Endothelial cell of umbilical vein (primary cell): ENCODE results near the gene TMCC3. TPM values are rescaled to one million over a fixed set of nuclear protein-coding genes. Genes with fewer than 3 reads are reported as not detected.

Experiments
- BruUV-seq: library from RNA; stranded (reverse); fragments of 400-500 nt; replicated peaks from 2 replicates; lab custom pipeline; 2021; lab: Mats Ljungman, UMichigan
- CTCF ChIA-PET: fragments of 300-600, 350-600 bp; sonication (Branson Sonifier 250); formaldehyde crosslinking; loops from one replicate; lab custom pipeline; 2021; ENCODE audit warnings: antibody characterized with exemption, inconsistent platforms; lab: Charles Lee
- POLR2A ChIA-PET: fragments of 300-600, 350-600 bp; sonication (Branson Sonifier 250); formaldehyde crosslinking; loops from one replicate; lab custom pipeline; 2021; ENCODE audit warnings: antibody characterized with exemption, inconsistent platforms; lab: Charles Lee
- DNase-seq: peaks from one replicate; pipeline ENCODE4 v3.0.0-alpha.2; 2011; ENCODE audit warnings: low read depth, low spot score
- FAIRE-seq: peaks from 2 replicates; lab custom pipeline; 2011; peaks lifted over from hg19 to GRCh38; lab: Jason Lieb, UNC
- H2AFZ ChIP-seq: 2 replicates; pipeline ENCODE4 v1.6.0; 2012; ENCODE audit warnings: low read depth, low read length, control low read depth, inconsistent platforms
- H3K27ac ChIP-seq: 2 replicates; pipeline ENCODE4 v1.5.1; 2011; ENCODE audit warnings: low read depth, mild to moderate bottlenecking, control low read depth, low read length, moderate library complexity; ENCODE audit not compliant: insufficient read depth
- H3K27me3 ChIP-seq, 2 experiments: 2 replicates each; pipeline versions ENCODE4 v1.6.0 to v1.6.1; 2011; ENCODE audit warnings: low read length in 2 of 2, mixed read lengths in 1 of 2; ENCODE audit not compliant: control insufficient read depth in 2 of 2, insufficient read depth in 2 of 2
- H3K36me3 ChIP-seq, 2 experiments: 2 replicates in 1 of 2; 3 replicates in 1 of 2; pipeline ENCODE4 v1.5.1; 2011; ENCODE audit warnings: low read length in 2 of 2, mild to moderate bottlenecking in 1 of 2, moderate library complexity in 1 of 2; ENCODE audit not compliant: control insufficient read depth in 2 of 2, insufficient read depth in 2 of 2; ENCODE audit errors: extremely low read depth in 1 of 2
- H3K4me1 ChIP-seq: 3 replicates; pipeline ENCODE4 v1.5.1; 2011; ENCODE audit warnings: mild to moderate bottlenecking, low read length; ENCODE audit not compliant: control insufficient read depth, insufficient read depth; ENCODE audit errors: extremely low read depth
- H3K4me2 ChIP-seq: 2 replicates; pipeline ENCODE4 v1.6.1; 2011; ENCODE audit warnings: low read length, control low read depth, mixed read lengths; ENCODE audit not compliant: insufficient read depth
- H3K4me3 ChIP-seq, 3 experiments: fragments of 200-600 bp in 1 of 3; sonication (generic), shearing (Covaris generic) in 1 of 3; replicated peaks in 1 of 3; 2 replicates each; pipeline ENCODE4 v1.5.1; 2011 to 2016; ENCODE audit warnings: control low read depth in 3 of 3, low read length in 3 of 3, mild to moderate bottlenecking in 2 of 3, inconsistent platforms in 1 of 3, low read depth in 1 of 3, moderate library complexity in 1 of 3; ENCODE audit not compliant: insufficient read depth in 1 of 3
- H3K79me2 ChIP-seq: 2 replicates; pipeline ENCODE4 v1.6.0; 2012; ENCODE audit warnings: low read length, inconsistent platforms; ENCODE audit not compliant: control insufficient read depth, insufficient read depth
- H3K9ac ChIP-seq: replicated peaks from 2 replicates; pipeline ENCODE3; 2011; ENCODE audit warnings: low read length, control low read depth; ENCODE audit not compliant: insufficient read depth; ENCODE audit errors: extremely low read depth
- H3K9me1 ChIP-seq: replicated peaks from 3 replicates; pipeline ENCODE4 v1.6.0; 2011; ENCODE audit warnings: mild to moderate bottlenecking, low read length; ENCODE audit not compliant: control insufficient read depth, insufficient read depth; ENCODE audit errors: extremely low read depth
- H3K9me3 ChIP-seq: replicated peaks from 2 replicates; pipeline ENCODE4 v1.5.1; 2012; ENCODE audit warnings: low read length, inconsistent platforms; ENCODE audit not compliant: control insufficient read depth, insufficient read depth
- H4K20me1 ChIP-seq: replicated peaks from 2 replicates; pipeline ENCODE3; 2011; ENCODE audit warnings: mild to moderate bottlenecking, low read length; ENCODE audit not compliant: control insufficient read depth, insufficient read depth; ENCODE audit errors: extremely low read depth
- CTCF ChIP-seq, 2 donors: IDR thresholded peaks; 1 replicate in 1 of 2; 2 replicates in 1 of 2; pipeline ENCODE4 v1.5.1; 2011; ENCODE audit warnings: low read length in 2 of 2, mild to moderate bottlenecking in 2 of 2, moderate library complexity in 2 of 2, control low read depth in 1 of 2, inconsistent platforms in 1 of 2, low read depth in 1 of 2; ENCODE audit not compliant: insufficient read depth in 1 of 2; ENCODE audit errors: extremely low read depth in 1 of 2
- EZH2 ChIP-seq: IDR thresholded peaks from 2 replicates; pipeline ENCODE4 v1.6.1; 2012; ENCODE audit warnings: borderline replicate concordance, low read depth, mild to moderate bottlenecking, moderate library complexity, low read length, inconsistent platforms; ENCODE audit not compliant: severe bottlenecking
- FOS ChIP-seq: IDR thresholded peaks from 2 replicates; pipeline ENCODE4 v1.6.1; 2011; ENCODE audit warnings: mild to moderate bottlenecking, low read length, moderate library complexity, borderline replicate concordance; ENCODE audit not compliant: insufficient read depth
- GATA2 ChIP-seq: IDR thresholded peaks from 2 replicates; pipeline ENCODE4 v1.7.0; 2011; ENCODE audit warnings: low read depth, mild to moderate bottlenecking, moderate library complexity, mixed read lengths, low read length; ENCODE audit not compliant: insufficient read length, insufficient read depth
- JUN ChIP-seq: IDR thresholded peaks from 2 replicates; pipeline ENCODE4 v1.6.1; 2011; ENCODE audit warnings: borderline replicate concordance, low read depth; ENCODE audit not compliant: insufficient read length, insufficient read depth
- MAX ChIP-seq: IDR thresholded peaks from 2 replicates; pipeline ENCODE4 v1.6.1; 2011; ENCODE audit not compliant: insufficient read depth, insufficient read length
- MYC ChIP-seq: IDR thresholded peaks from one replicate; pipeline ENCODE4 v1.6.1; 2011; ENCODE audit warnings: mild to moderate bottlenecking, low read depth, low read length
- POLR2A ChIP-seq: IDR thresholded peaks from 2 replicates; pipeline ENCODE4 v1.6.1; 2012; ENCODE audit warnings: low read depth, mild to moderate bottlenecking, control low read depth, low read length
- POLR2AphosphoS5 ChIP-seq: IDR thresholded peaks from 2 replicates; pipeline ENCODE4 v1.6.1; 2012; ENCODE audit warnings: low read depth, mild to moderate bottlenecking, control low read depth, low read length, moderate library complexity; ENCODE audit not compliant: insufficient read depth
- dilution Hi-C: fragments of 300-500 bp; cut with MboI; formaldehyde crosslinking; loops from one replicate; pipeline ENCODE4 v1.15.0; 2019; ENCODE audit warnings: low sequenced_read_pairs; ENCODE audit not compliant: extremely low pct_ligation_motif_present
- intact Hi-C: fragments of 100-400 bp; cut with micrococcal nuclease; formaldehyde crosslinking; loops from one replicate; pipeline ENCODE4 v1.10.0; 2022
- polyA plus RNA-seq, 4 experiments: library from polyadenylated mRNA; depleted of rRNA in 3 of 4; stranded (reverse) in 3 of 4; unstranded in 1 of 4; fragments of >200 nt; gene quantifications; 2 replicates each; pipeline versions ENCODE4 v1.2.1 to v1.2.3, GENCODE V29; 2011 to 2012; ENCODE audit warnings: missing spikeins in 1 of 4
- total RNA-seq: library from RNA; stranded (reverse); gene quantifications from 2 replicates; pipeline ENCODE4 v1.2.3, GENCODE V29; 2021

TMCC3 gene
- total and polyA plus RNA-seq, 2 donors (not counting 3 experiments of a cell fraction or from before 2014, with no cell fraction given), result 13.5 to 30.4 TPM

GRCh38 chr12:94604366-94604698, 46.0 kb downstream of the TMCC3 start:
- H3K9me3 ChIP-seq, result no peaks in the 10 kb centered on the region
- dilution Hi-C loops (no loop called here), intact Hi-C loops (no loop called here)
- H3K36me3 ChIP-seq, result no peaks in the 10 kb centered on the region
- POLR2A ChIA-PET, result no interaction called here
- H3K4me3 ChIP-seq, result no peak overlapping the region
- no peaks in the 10 kb centered on the region for H3K4me1 ChIP-seq
- BruUV-seq, result no TSS peak
- no peak overlapping the region for H2AFZ ChIP-seq
- H4K20me1 ChIP-seq, result no peaks in the 10 kb centered on the region
- H3K9ac ChIP-seq, result no peak overlapping the region
- no peaks in the 10 kb centered on the region for H3K9me1 ChIP-seq
- DNase-seq, result no peak
- peaks cover 22% of the 10 kb centered on the region for H3K79me2 ChIP-seq
- CTCF ChIA-PET, result interaction anchor here (0.8 to 1.9 kb wide), 10 partner anchors 9 to 60 kb away, joined by 3 to 10 read pairs (median 4); no protein-coding TSS in a partner anchor
- no peaks in the 10 kb centered on the region for H3K27me3 ChIP-seq
- no peak for TF ChIP-seq POLR2AphosphoS5
- no peak for TF ChIP-seq MYC
- no peak for TF ChIP-seq JUN
- no peak for TF ChIP-seq CTCF (IDR thresholded peaks at IDR 0.05; ENCODE audit: extremely low read depth in 1 of 2, insufficient read depth in 1 of 2, low read depth in 1 of 2, low read length in 2 of 2)
- TF ChIP-seq POLR2A, result no peak
- no peak for TF ChIP-seq GATA2
- TF ChIP-seq MAX, result no peak
- TF ChIP-seq FOS, result no peak
- TF ChIP-seq EZH2, result no peak
- no peak for FAIRE-seq
- no peak overlapping the region for H3K27ac ChIP-seq
- no peak overlapping the region for H3K4me2 ChIP-seq
